Keratinocyte (primary cell): Measurements from ENCODE around the gene ID2.

Experiments used
- CTCF ChIP-seq, 3 experiments: IDR thresholded peaks in 1 of 3; conservative IDR thresholded peaks in 1 of 3; optimal IDR thresholded peaks in 1 of 3; 2 replicates in 2 of 3; 3 replicates in 1 of 3; pipeline versions ENCODE3 to v1.5.1; 2011; ENCODE audit warnings: low read length in 3 of 3, mild to moderate bottlenecking in 3 of 3, moderate library complexity in 2 of 3, control low read depth in 1 of 3, inconsistent platforms in 1 of 3; ENCODE audit not compliant: insufficient read depth in 2 of 3; ENCODE audit errors: extremely low read depth in 1 of 3
- EZH2 ChIP-seq: IDR thresholded peaks from one replicate; pipeline ENCODE4 v1.6.1; 2012; ENCODE audit warnings: inconsistent platforms, mild to moderate bottlenecking, low read length, moderate library complexity

GRCh38 chr2:8693157-8693821, 11.4 kb downstream of the ID2 start:
- TF ChIP-seq EZH2 (no peak), CTCF (optimal IDR thresholded peaks at IDR 0.05 in 1 of 3, IDR thresholded peaks at IDR 0.05 in 1 of 3, conservative IDR thresholded peaks at IDR 0.05 in 1 of 3; ENCODE audit: extremely low read depth in 1 of 3, insufficient read depth in 2 of 3, low read length in 3 of 3) (peak; percentile 71 to 94 (median 84))
